GM21576 (cell line): ENCODE measurements around the gene TTPAL.

Source experiments
- ATAC-seq: cut with Tn5 transposase; IDR thresholded peaks from one replicate; pipeline ENCODE4 v1.9.1; 2021; ENCODE audit warnings: mild to moderate bottlenecking, moderate library complexity; ENCODE audit not compliant: unreplicated experiment

Gene TTPAL

GRCh38 chr20:44532981-44533331 lies 57.3 kb downstream of the TTPAL start:
- ATAC-seq = no peak

GRCh38 chr20:44533928-44534327 lies 58.3 kb downstream of the TTPAL start:
- no peak for ATAC-seq

GRCh38 chr20:44536175-44536574 lies 60.5 kb downstream of the TTPAL start:
- ATAC-seq = no peak

DNA sequence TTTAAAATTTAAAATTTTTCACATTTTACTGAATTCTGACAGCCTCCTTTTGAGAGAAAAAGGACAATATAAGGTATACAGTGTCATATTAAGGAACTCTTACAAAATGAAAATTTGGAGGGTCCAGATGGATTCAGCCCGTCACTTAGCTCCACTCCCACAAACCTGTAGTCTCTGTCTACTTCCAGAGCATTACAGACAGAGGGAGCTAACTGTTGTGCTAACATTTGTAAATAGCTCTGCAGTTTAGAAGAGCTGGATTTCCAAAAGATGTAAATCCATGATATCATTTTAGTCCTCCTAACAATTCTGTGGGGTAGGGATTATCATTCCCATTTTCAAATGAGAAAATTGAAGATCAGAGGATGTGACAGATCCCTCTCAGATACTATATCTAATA lies 62.3 kb downstream of the TTPAL start:
- ATAC-seq = no peak

GRCh38 chr20:44540834-44541233 lies 65.2 kb downstream of the TTPAL start:
- ATAC-seq = no peak

- ATAC-seq = no peak
Observed at GRCh38 chr20:44541992-44542391, 66.3 kb downstream of the TTPAL start.

GRCh38 chr20:44542890-44543289 lies 67.2 kb downstream of the TTPAL start:
- ATAC-seq = no peak

- ATAC-seq = no peak
Observed at GRCh38 chr20:44543358-44543757, 67.7 kb downstream of the TTPAL start.
